CD14-positive monocyte (primary cell): ENCODE data around the gene CRADD. TPM values are rescaled to one million over a fixed set of nuclear protein-coding genes. Genes with fewer than 3 reads are reported as not detected.

Experiments
- DNase-seq, 3 donors: peaks; one replicate each; pipeline ENCODE4 v3.0.0-alpha.2; 2011 to 2022
- H2AFZ ChIP-seq: 2 replicates; pipeline ENCODE4 v1.6.0; 2012; ENCODE audit warnings: mild to moderate bottlenecking, low read depth, low read length, inconsistent platforms; ENCODE audit not compliant: insufficient read depth, poor library complexity, severe bottlenecking
- H3K27ac ChIP-seq, 2 donors: 1 replicate in 1 of 2; 2 replicates in 1 of 2; pipeline ENCODE4 v1.5.1; 2012 to 2013; ENCODE audit warnings: low read length in 2 of 2, control low read depth in 1 of 2, inconsistent platforms in 1 of 2, low read depth in 1 of 2, mild to moderate bottlenecking in 1 of 2
- H3K27me3 ChIP-seq, 2 donors: one replicate each; pipeline versions ENCODE4 v1.6.0 to v1.6.1; 2011 to 2013; ENCODE audit warnings: low read length in 2 of 2; ENCODE audit not compliant: control insufficient read depth in 2 of 2, insufficient read depth in 2 of 2
- H3K36me3 ChIP-seq, 2 donors: replicated peaks in 1 of 2; 1 replicate in 1 of 2; 2 replicates in 1 of 2; pipeline versions ENCODE4 v1.5.1 to v1.6.1; 2012 to 2013; ENCODE audit warnings: low read length in 2 of 2, control low read depth in 1 of 2, inconsistent platforms in 1 of 2, mild to moderate bottlenecking in 1 of 2; ENCODE audit not compliant: insufficient read depth in 2 of 2, control insufficient read depth in 1 of 2
- H3K4me1 ChIP-seq, 2 donors: 1 replicate in 1 of 2; 2 replicates in 1 of 2; pipeline versions ENCODE4 v1.5.1 to v1.6.1; 2012 to 2013; ENCODE audit warnings: low read length in 2 of 2, control low read depth in 1 of 2, inconsistent platforms in 1 of 2, mild to moderate bottlenecking in 1 of 2, moderate library complexity in 1 of 2; ENCODE audit not compliant: insufficient read depth in 2 of 2, control insufficient read depth in 1 of 2
- H3K4me2 ChIP-seq: replicated peaks from 2 replicates; pipeline ENCODE3; 2012; ENCODE audit warnings: low read length, moderate library complexity, mild to moderate bottlenecking; ENCODE audit not compliant: poor library complexity, severe bottlenecking; ENCODE audit errors: extremely low read depth
- H3K4me3 ChIP-seq, 3 experiments: fragments of 200-600 bp in 1 of 3; sonication (generic) in 1 of 3; replicated peaks in 1 of 3; 1 replicate in 2 of 3; 2 replicates in 1 of 3; pipeline ENCODE4 v1.5.1; 2011 to 2013; ENCODE audit warnings: low read length in 3 of 3, mild to moderate bottlenecking in 3 of 3, control low read depth in 2 of 3, low read depth in 2 of 3, inconsistent platforms in 1 of 3, moderate library complexity in 1 of 3
- H3K79me2 ChIP-seq: 2 replicates; pipeline ENCODE4 v1.6.0; 2012; ENCODE audit warnings: mild to moderate bottlenecking, control low read depth, inconsistent platforms, low read length, moderate library complexity; ENCODE audit not compliant: insufficient read depth
- H3K9ac ChIP-seq: 2 replicates; pipeline ENCODE4 v1.6.0; 2017; ENCODE audit warnings: low read length, mild to moderate bottlenecking; ENCODE audit not compliant: insufficient read depth, poor library complexity, severe bottlenecking
- H3K9me3 ChIP-seq, 2 donors: replicated peaks in 1 of 2; 1 replicate in 1 of 2; 2 replicates in 1 of 2; pipeline versions ENCODE4 v1.5.1 to v1.6.1; 2012 to 2013; ENCODE audit warnings: low read length in 2 of 2, control low read depth in 1 of 2; ENCODE audit not compliant: control insufficient read depth in 1 of 2, insufficient read depth in 1 of 2
- H4K20me1 ChIP-seq: 2 replicates; pipeline ENCODE4 v1.6.0; 2012; ENCODE audit warnings: mild to moderate bottlenecking, low read length, control low read depth, moderate library complexity; ENCODE audit not compliant: insufficient read depth
- H3K27ac Mint-ChIP-seq, 7 donors: one replicate each; pipeline ENCODE4 v1.8.0; 2020; ENCODE audit warnings: mild to moderate bottlenecking in 7 of 7, mixed read lengths in 7 of 7, moderate library complexity in 6 of 7, inconsistent platforms in 2 of 7
- H3K27me3 Mint-ChIP-seq, 3 donors: one replicate each; pipeline ENCODE4 v1.8.0; 2021 to 2022; ENCODE audit warnings: low read depth in 3 of 3, mild to moderate bottlenecking in 3 of 3, mixed read lengths in 3 of 3, moderate library complexity in 3 of 3, inconsistent platforms in 1 of 3
- H3K36me3 Mint-ChIP-seq, 2 donors: one replicate each; pipeline ENCODE4 v1.8.0; 2020; ENCODE audit warnings: mixed read lengths in 2 of 2, inconsistent platforms in 1 of 2, mild to moderate bottlenecking in 1 of 2
- H3K4me1 Mint-ChIP-seq: one replicate; pipeline ENCODE4 v1.8.0; 2020; ENCODE audit warnings: mild to moderate bottlenecking, mixed read lengths
- H3K4me3 Mint-ChIP-seq, 2 donors: one replicate each; pipeline ENCODE4 v1.8.0; 2020; ENCODE audit warnings: mild to moderate bottlenecking in 2 of 2, mixed read lengths in 2 of 2, moderate library complexity in 1 of 2
- H3K9me3 Mint-ChIP-seq, 7 donors: one replicate each; pipeline ENCODE4 v1.8.0; 2020 to 2022; ENCODE audit warnings: mixed read lengths in 7 of 7, mild to moderate bottlenecking in 6 of 7, moderate library complexity in 6 of 7, inconsistent platforms in 2 of 7
- CTCF ChIP-seq: fragments of 200-600 bp; IDR thresholded peaks from one replicate; pipeline ENCODE4 v1.8.0; 2022; ENCODE audit warnings: antibody characterized with exemption, mild to moderate bottlenecking
- WGBS: methylation state at CpG from one replicate; pipeline ENCODE4 v1.1.5; 2013; ENCODE audit warnings: missing lambda C conversion rate; ENCODE audit not compliant: insufficient coverage; 5-methylcytosine and 5-hydroxymethylcytosine counted together
- intact Hi-C, 2 donors: fragments of 100-400 bp; cut with micrococcal nuclease; formaldehyde crosslinking; loops; one replicate each; pipeline versions ENCODE4 v1.15.0 to v1.15.1; 2023
- polyA plus RNA-seq, 3 donors: library from polyadenylated mRNA; depleted of rRNA in 1 of 3; unstranded in 2 of 3; stranded (reverse) in 1 of 3; fragments of 300-500 nt in 2 of 3; fragments of >200 nt in 1 of 3; fragmentation: Illumina TruSeq in 2 of 3; gene quantifications; 1 replicate in 2 of 3; 2 replicates in 1 of 3; pipeline ENCODE4 v1.2.3, GENCODE V29; 2012 to 2021

Gene CRADD
- polyA plus RNA-seq, 3 donors = 5.6 to 12.2 (median 11.2) TPM

- no peak for DNase-seq
- no peak overlapping the region for H3K9ac ChIP-seq
- H3K36me3 ChIP-seq = no peaks in the 10 kb centered on the region
- no peak overlapping the region for H3K4me2 ChIP-seq
- no peak overlapping the region for H3K27ac ChIP-seq
- Mint-ChIP-seq H3K9me3 (peaks cover 0 to 2% (median 0%) of the 10 kb centered on the region in 7 donors), H3K36me3 (no peaks in the 10 kb centered on the region), H3K4me1 (no peaks in the 10 kb centered on the region), H3K27me3 (peaks cover 0 to 1% (median 0%) of the 10 kb centered on the region in 3 donors), H3K4me3 (no peak overlapping the region), H3K27ac (no peak overlapping the region)
- TF ChIP-seq CTCF = no peak
- no peaks in the 10 kb centered on the region for H3K9me3 ChIP-seq
- no peak overlapping the region for H2AFZ ChIP-seq
- no peaks in the 10 kb centered on the region for H3K27me3 ChIP-seq
- H4K20me1 ChIP-seq = no peaks in the 10 kb centered on the region
- WGBS = 100% methylated on average over 1 of the region's 4 CpGs
- intact Hi-C loops = no loop called here
- no peaks in the 10 kb centered on the region for H3K4me1 ChIP-seq
- H3K4me3 ChIP-seq = no peak overlapping the region
- H3K79me2 ChIP-seq = no peaks in the 10 kb centered on the region
Measured at GRCh38 chr12:93839064-93839463, 161.9 kb downstream of the CRADD start.

DNA sequence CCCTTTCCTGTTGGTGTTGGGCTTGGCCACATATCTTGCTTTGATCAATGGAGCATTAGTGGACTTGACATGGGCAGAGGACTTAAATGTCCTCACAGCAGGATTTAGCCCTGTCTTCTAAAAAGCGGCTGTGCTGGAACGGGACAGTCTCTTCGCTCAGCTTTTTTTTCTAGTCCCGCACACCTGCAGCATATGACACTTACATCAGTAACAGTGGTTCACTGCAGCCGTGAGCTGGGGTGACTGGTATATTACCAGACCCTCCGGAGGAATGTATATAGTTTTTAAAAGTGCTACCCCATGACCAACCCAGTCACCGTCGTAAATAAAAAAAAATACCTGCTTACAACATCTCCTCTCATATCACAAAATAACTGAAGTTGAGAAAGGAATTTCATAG is 164.5 kb downstream of the CRADD start:
- no peaks in the 10 kb centered on the region for H3K27me3 ChIP-seq
- Mint-ChIP-seq H3K27ac (no peak overlapping the region), H3K4me1 (peaks cover 3% of the 10 kb centered on the region), H3K9me3 (peaks cover 0 to 2% (median 0%) of the 10 kb centered on the region in 7 donors), H3K4me3 (no peak overlapping the region), H3K36me3 (peaks cover 0 to 2% of the 10 kb centered on the region in 2 donors), H3K27me3 (no peaks in the 10 kb centered on the region)
- no peak overlapping the region for H3K27ac ChIP-seq
- intact Hi-C loops = loop anchor here in 1 of 2 donors (10.0 kb wide), 1 partner anchor 1337 kb away; no protein-coding TSS in a partner anchor
- no peaks in the 10 kb centered on the region for H3K79me2 ChIP-seq
- H3K9ac ChIP-seq = no peak overlapping the region
- H2AFZ ChIP-seq = no peak overlapping the region
- no peaks in the 10 kb centered on the region for H3K36me3 ChIP-seq
- no peaks in the 10 kb centered on the region for H4K20me1 ChIP-seq
- no peak for TF ChIP-seq CTCF
- no peaks in the 10 kb centered on the region for H3K9me3 ChIP-seq
- 100% methylated on average over 4 of the region's 8 CpGs for WGBS
- no peak overlapping the region for H3K4me2 ChIP-seq
- H3K4me1 ChIP-seq = peaks cover under 1 to 2% of the 10 kb centered on the region in 2 donors
- no peak for DNase-seq
- H3K4me3 ChIP-seq = no peak overlapping the region
